Trophoblast cell (in vitro differentiated cells and primary cell): Measurements from ENCODE around the gene PAN2.
"Not testable (repeated sequence)": the region's sequence is repeated elsewhere in the genome, so short reads cannot be mapped to it uniquely, and the experiment has no call there.

Experiments used
- DNase-seq, 2 donors: peaks; one replicate each; pipeline ENCODE4 v3.0.0-alpha.2; 2016
- H2AFZ ChIP-seq: 2 replicates; pipeline ENCODE4 v1.6.1; 2013; ENCODE audit warnings: low read length, moderate library complexity, mild to moderate bottlenecking; ENCODE audit not compliant: insufficient read depth, poor library complexity
- H2AK5ac ChIP-seq: 2 replicates; pipeline ENCODE4 v1.6.1; 2013; ENCODE audit warnings: mild to moderate bottlenecking, low read length
- H2BK120ac ChIP-seq: 2 replicates; pipeline ENCODE4 v1.6.1; 2013; ENCODE audit warnings: low read length, mild to moderate bottlenecking, moderate library complexity; ENCODE audit not compliant: insufficient read depth, poor library complexity
- H2BK12ac ChIP-seq: 2 replicates; pipeline ENCODE4 v1.6.1; 2013; ENCODE audit warnings: mild to moderate bottlenecking, low read length, moderate library complexity
- H2BK5ac ChIP-seq: 2 replicates; pipeline ENCODE4 v1.6.1; 2013; ENCODE audit warnings: low read length, low read depth, moderate library complexity, mild to moderate bottlenecking; ENCODE audit not compliant: poor library complexity
- H3K14ac ChIP-seq: 2 replicates; pipeline ENCODE4 v1.6.1; 2013; ENCODE audit warnings: mild to moderate bottlenecking, low read length
- H3K18ac ChIP-seq: 2 replicates; pipeline ENCODE4 v1.6.1; 2013; ENCODE audit warnings: mild to moderate bottlenecking, low read length
- H3K23ac ChIP-seq: 2 replicates; pipeline ENCODE4 v1.6.1; 2013; ENCODE audit warnings: low read length
- H3K27ac ChIP-seq: 2 replicates; pipeline ENCODE4 v1.5.1; 2013; ENCODE audit warnings: low read depth, mild to moderate bottlenecking, inconsistent platforms, low read length, moderate library complexity
- H3K27me3 ChIP-seq: 2 replicates; pipeline ENCODE4 v1.6.1; 2013; ENCODE audit warnings: inconsistent platforms, mild to moderate bottlenecking, low read length, moderate library complexity; ENCODE audit not compliant: insufficient read depth
- H3K36me3 ChIP-seq, 2 experiments: 1 replicate in 1 of 2; 2 replicates in 1 of 2; pipeline ENCODE4 v1.6.1; 2013; ENCODE audit warnings: low read length in 2 of 2, mild to moderate bottlenecking in 2 of 2, moderate library complexity in 1 of 2; ENCODE audit not compliant: insufficient read depth in 2 of 2, control insufficient read depth in 1 of 2
- H3K4ac ChIP-seq: 2 replicates; pipeline ENCODE4 v1.6.1; 2013; ENCODE audit warnings: low read depth, mild to moderate bottlenecking, low read length, moderate library complexity
- H3K4me1 ChIP-seq, 2 experiments: 1 replicate in 1 of 2; 2 replicates in 1 of 2; pipeline ENCODE4 v1.6.1; 2013; ENCODE audit warnings: low read length in 2 of 2, mild to moderate bottlenecking in 2 of 2, moderate library complexity in 1 of 2; ENCODE audit not compliant: insufficient read depth in 2 of 2, control insufficient read depth in 1 of 2
- H3K4me2 ChIP-seq: 2 replicates; pipeline ENCODE4 v1.6.1; 2013; ENCODE audit warnings: inconsistent platforms, mild to moderate bottlenecking, low read length, moderate library complexity
- H3K4me3 ChIP-seq: 2 replicates; pipeline ENCODE4 v1.5.1; 2013; ENCODE audit warnings: mild to moderate bottlenecking, low read depth, low read length, inconsistent platforms
- H3K79me1 ChIP-seq: one replicate; pipeline ENCODE4 v1.6.1; 2013; ENCODE audit warnings: low read length
- H3K79me2 ChIP-seq: 2 replicates; pipeline ENCODE4 v1.6.1; 2013; ENCODE audit warnings: low read length, mild to moderate bottlenecking; ENCODE audit not compliant: control insufficient read depth, insufficient read depth, poor library complexity
- H3K9ac ChIP-seq: 2 replicates; pipeline ENCODE4 v1.6.1; 2013; ENCODE audit warnings: mild to moderate bottlenecking, low read length
- H3K9me3 ChIP-seq: 2 replicates; pipeline ENCODE4 v1.6.1; 2013; ENCODE audit warnings: low read depth, mild to moderate bottlenecking, control low read depth, inconsistent platforms, low read length; ENCODE audit not compliant: insufficient read depth
- H4K12ac ChIP-seq: 2 replicates; pipeline ENCODE4 v1.6.1; 2013; ENCODE audit warnings: low read depth, mild to moderate bottlenecking, low read length, moderate library complexity
- H4K8ac ChIP-seq: 2 replicates; pipeline ENCODE4 v1.6.1; 2013; ENCODE audit warnings: low read depth, mild to moderate bottlenecking, low read length, moderate library complexity
- H4K91ac ChIP-seq: one replicate; pipeline ENCODE4 v1.6.1; 2013; ENCODE audit warnings: low read depth, mild to moderate bottlenecking, low read length, moderate library complexity
- WGBS: extraction: QIAGEN DNeasy Blood & Tissue Kit; methylation state at CpG from one replicate; pipeline ENCODE4 v1.1.7; 2013; ENCODE audit warnings: missing lambda C conversion rate; ENCODE audit not compliant: insufficient read length, insufficient coverage; ENCODE audit errors: extremely low coverage; 5-methylcytosine and 5-hydroxymethylcytosine counted together

The PAN2 gene

GRCh38 chr12:56293795-56294194, 40.0 kb downstream of the PAN2 start:
- Histone ChIP-seq H4K8ac (no peak overlapping the region), H2BK120ac (no peak overlapping the region), H2AFZ (no peak overlapping the region), H4K12ac (no peak overlapping the region), H3K9ac (no peak overlapping the region), H3K79me2 (peaks cover 2% of the 10 kb centered on the region), H2AK5ac (no peak overlapping the region), H3K27ac (no peak overlapping the region), H3K79me1 (no peaks in the 10 kb centered on the region), H3K9me3 (no peaks in the 10 kb centered on the region), H4K91ac (no peak overlapping the region), H3K36me3 (peaks cover 7 to 19% of the 10 kb centered on the region in 2 experiments), H3K4me3 (no peak overlapping the region), H3K4ac (no peak overlapping the region), H2BK12ac (no peak overlapping the region), H3K14ac (no peak overlapping the region), H3K27me3 (no peaks in the 10 kb centered on the region), H3K4me1 (peaks cover 1 to 4% of the 10 kb centered on the region in 2 experiments), H3K23ac (no peak overlapping the region), H3K4me2 (no peak overlapping the region), H2BK5ac (no peak overlapping the region), H3K18ac (no peak overlapping the region)
- no peak for DNase-seq
- WGBS: no CpG with 5 or more reads among the region's 5 CpGs

DNA sequence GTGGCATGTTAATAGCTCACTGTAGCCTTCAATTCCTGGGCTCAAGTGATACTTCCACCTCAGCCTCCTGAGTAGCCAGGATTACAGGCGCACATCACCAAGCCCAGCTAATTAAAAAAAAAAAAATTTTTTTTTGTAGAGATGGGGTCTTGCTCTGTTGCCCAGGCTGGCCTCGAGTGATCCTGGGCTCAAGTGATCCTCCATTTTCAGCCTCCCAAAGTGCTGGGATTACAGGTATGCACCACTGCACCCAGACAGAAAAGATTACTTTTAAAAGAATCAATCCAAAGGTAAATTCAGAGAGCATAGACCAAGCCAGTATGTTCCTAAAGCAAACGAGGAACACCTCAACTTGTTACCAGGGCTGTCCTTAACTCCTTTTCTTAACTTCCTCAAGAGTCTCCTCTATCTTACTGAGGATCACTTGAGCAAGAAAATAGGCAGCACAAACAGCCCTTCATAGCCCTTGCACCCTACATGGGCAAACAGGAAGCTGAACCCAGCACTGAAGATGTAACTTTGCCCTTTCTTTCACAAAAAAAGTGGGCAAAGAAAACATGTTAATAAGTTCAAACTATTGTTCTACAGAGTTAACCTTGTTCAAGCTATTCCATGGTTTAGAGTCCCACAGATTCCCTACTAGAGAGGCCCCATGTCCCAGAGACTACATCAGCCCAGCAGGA, 45.0 kb downstream of the PAN2 start:
- Histone ChIP-seq H4K12ac (no peak overlapping the region), H3K79me2 (no peaks in the 10 kb centered on the region), H2AFZ (no peak overlapping the region), H4K91ac (no peak overlapping the region), H3K9me3 (no peaks in the 10 kb centered on the region), H3K27ac (no peak overlapping the region), H3K27me3 (no peaks in the 10 kb centered on the region), H3K4ac (no peak overlapping the region), H3K18ac (no peak overlapping the region), H3K4me2 (no peak overlapping the region), H2BK12ac (no peak overlapping the region), H3K36me3 (peaks cover 10 to 34% of the 10 kb centered on the region in 2 experiments), H4K8ac (no peak overlapping the region), H3K14ac (no peak overlapping the region), H3K79me1 (no peaks in the 10 kb centered on the region), H3K9ac (no peak overlapping the region), H2AK5ac (no peak overlapping the region), H3K4me1 (no peaks in the 10 kb centered on the region), H2BK120ac (no peak overlapping the region), H3K23ac (no peak overlapping the region), H3K4me3 (no peak overlapping the region), H2BK5ac (no peak overlapping the region)
- WGBS: no CpG with 5 or more reads among the region's 3 CpGs
- DNase-seq: no peak

GRCh38 chr12:56286044-56286830, 47.6 kb downstream of the PAN2 start:
- H2BK5ac ChIP-seq: no peak overlapping the region
- H3K4ac ChIP-seq: no peak overlapping the region
- WGBS: no CpG with 5 or more reads among the region's 4 CpGs
- no peak overlapping the region for H2BK12ac ChIP-seq
- no peak overlapping the region for H2BK120ac ChIP-seq
- no peaks in the 10 kb centered on the region for H3K27me3 ChIP-seq
- H3K4me1 ChIP-seq: no peaks in the 10 kb centered on the region
- H3K79me1 ChIP-seq: no peaks in the 10 kb centered on the region
- H3K9ac ChIP-seq: no peak overlapping the region
- no peak overlapping the region for H4K8ac ChIP-seq
- no peak overlapping the region for H2AK5ac ChIP-seq
- no peaks in the 10 kb centered on the region for H3K9me3 ChIP-seq
- H4K12ac ChIP-seq: no peak overlapping the region
- DNase-seq: no peak
- no peak overlapping the region for H3K4me3 ChIP-seq
- no peak overlapping the region for H3K4me2 ChIP-seq
- H3K27ac ChIP-seq: no peak overlapping the region
- H3K14ac ChIP-seq: no peak overlapping the region
- no peak overlapping the region for H3K23ac ChIP-seq
- H3K18ac ChIP-seq: no peak overlapping the region
- H3K79me2 ChIP-seq: no peaks in the 10 kb centered on the region
- H4K91ac ChIP-seq: no peak overlapping the region
- no peak overlapping the region for H2AFZ ChIP-seq
- H3K36me3 ChIP-seq: peaks cover 19 to 43% of the 10 kb centered on the region in 2 experiments

DNA sequence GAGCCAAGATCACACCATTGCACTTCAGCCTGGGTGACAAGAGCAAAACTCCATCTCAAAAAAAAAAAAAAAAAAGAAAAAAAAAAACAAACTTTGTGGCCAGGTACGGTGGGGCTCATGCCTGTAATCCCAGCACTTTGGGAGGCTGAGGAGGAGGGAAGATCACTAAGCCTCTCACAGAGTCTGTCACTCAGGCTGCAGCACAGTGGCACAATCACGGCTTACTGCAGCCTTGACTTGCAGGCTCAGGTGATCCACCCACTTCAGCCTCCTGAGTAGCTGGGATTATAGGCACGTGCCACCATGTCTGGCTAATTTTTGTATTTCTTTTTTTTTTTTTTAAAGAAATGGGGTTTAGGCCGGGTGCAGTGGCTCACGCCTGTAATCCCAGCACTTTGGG, 49.5 kb downstream of the PAN2 start:
- not testable (repeated sequence) for H2BK120ac ChIP-seq, H2BK12ac ChIP-seq, H3K27ac ChIP-seq, H4K91ac ChIP-seq, H3K18ac ChIP-seq, H4K12ac ChIP-seq, H4K8ac ChIP-seq, H3K23ac ChIP-seq, H3K4ac ChIP-seq, H3K4me3 ChIP-seq, H3K4me1 ChIP-seq, H3K79me2 ChIP-seq, H3K14ac ChIP-seq, DNase-seq, H2AFZ ChIP-seq, H3K9ac ChIP-seq, H3K79me1 ChIP-seq, H2AK5ac ChIP-seq, H2BK5ac ChIP-seq, H3K4me2 ChIP-seq, H3K9me3 ChIP-seq, H3K27me3 ChIP-seq
- WGBS: no CpG with 5 or more reads among the region's 5 CpGs
- H3K36me3 ChIP-seq: peaks cover 28 to 50% of the 10 kb centered on the region in 2 experiments
